DMS 273 treated with DMSO at 0.1 percent for 48 hours (cell line): ENCODE measurements around the gene PDSS1.

ENCODE experiments used
- DNase-seq: peaks from one replicate; lab custom pipeline; 2025; lab: John Stamatoyannopoulos, UW

The PDSS1 gene

GRCh38 chr10:26699631-26700030 is 2.1 kb downstream of the PDSS1 start:
- DNase-seq, result no peak

DNA sequence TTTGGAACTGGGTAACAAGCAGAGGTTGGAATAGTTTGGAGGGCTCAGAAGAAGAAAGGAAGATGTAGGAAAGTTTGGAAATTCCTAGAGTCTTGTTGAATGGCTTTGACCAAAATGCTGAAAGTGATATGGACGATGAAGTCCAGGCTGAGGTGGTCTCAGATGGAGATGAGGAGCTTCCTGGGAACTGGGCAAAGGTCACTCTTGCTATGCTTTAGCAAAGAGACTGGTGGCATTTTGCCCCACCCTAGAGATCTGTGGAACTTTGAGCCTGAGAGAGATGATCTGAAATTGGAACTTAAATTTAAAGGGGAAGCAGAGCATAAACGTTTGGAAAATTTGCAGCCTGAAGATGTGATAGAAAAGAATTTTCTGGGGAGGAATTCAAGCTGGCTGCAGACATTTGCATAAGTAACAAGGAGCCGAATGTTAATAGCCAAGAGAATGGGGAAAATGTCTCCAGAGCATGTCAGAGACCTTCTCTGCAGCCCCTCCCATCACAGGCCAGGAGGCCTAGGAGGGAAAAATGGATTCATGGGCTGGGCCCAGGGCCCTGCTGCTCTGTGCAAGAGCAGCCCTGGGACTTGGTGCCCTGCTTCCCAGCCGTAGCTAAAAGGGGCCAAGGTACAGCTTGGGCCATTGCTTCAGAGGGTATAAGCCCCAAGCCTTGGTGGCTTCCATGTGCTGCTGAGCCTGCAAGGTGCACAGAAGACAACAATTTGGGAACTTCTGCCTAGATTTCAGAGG is 3.6 kb downstream of the PDSS1 start:
- no peak for DNase-seq

DNA sequence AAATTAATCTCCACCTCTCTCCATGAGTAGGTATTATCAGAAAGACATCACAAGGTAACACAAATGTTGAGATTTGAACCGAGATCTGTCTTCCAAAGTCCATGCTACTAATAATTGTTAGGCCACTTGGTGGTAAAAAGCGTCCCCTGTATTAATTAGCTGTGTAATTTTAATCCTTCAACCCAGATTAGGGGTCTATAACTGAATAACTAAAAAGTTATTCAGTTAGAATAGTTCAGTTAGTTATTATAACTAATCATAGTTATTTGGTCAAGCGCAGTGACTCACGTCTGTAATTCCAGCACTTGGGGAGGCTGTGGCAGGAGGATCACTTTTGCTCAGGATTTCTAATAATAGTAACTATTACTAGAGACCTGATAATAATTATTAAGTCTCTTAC is 5.6 kb downstream of the PDSS1 start:
- DNase-seq, result no peak

DNA sequence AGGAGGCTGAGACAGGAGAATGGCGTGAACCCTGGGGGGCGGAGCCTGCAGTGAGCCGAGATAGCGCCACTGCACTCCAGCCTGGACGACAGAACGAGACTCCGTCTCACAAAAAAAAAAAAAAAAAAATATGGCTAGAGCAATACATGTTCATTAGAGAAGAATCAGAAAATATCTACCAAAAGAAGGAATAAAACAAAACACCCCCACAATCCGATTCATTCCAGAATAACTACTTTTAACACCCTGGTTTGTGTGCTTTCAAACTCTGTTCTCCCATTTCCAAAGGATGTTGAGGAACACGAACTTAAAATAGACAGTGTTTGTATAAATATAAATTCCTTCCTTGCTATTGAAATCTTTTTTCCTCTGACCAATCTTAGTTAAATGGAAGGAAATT is 6.5 kb downstream of the PDSS1 start:
- DNase-seq, result no peak

- DNase-seq, result no peak
These were observed 8.7 kb downstream of the PDSS1 start for GRCh38 chr10:26706206-26706605.

DNA sequence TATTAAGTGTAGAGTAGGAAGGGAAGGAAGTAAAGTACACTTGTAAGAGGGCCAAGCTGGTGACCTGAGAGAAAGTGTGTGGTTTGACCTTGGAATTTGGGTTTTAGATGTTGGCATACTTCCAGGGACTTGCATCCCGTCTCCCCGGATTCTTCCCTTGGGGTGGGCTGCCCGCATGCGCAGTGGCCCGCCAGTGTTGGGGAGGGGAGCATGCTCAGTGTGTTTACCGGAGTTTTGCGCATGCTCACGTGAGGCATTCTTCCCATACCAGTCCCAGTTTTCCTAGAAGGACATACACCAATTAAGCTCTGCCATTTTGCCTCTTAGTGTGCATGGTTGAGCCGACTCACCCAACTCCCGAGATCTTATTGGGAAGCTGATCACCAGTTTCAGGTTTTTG is 9.4 kb downstream of the PDSS1 start:
- DNase-seq, result no peak

DNA sequence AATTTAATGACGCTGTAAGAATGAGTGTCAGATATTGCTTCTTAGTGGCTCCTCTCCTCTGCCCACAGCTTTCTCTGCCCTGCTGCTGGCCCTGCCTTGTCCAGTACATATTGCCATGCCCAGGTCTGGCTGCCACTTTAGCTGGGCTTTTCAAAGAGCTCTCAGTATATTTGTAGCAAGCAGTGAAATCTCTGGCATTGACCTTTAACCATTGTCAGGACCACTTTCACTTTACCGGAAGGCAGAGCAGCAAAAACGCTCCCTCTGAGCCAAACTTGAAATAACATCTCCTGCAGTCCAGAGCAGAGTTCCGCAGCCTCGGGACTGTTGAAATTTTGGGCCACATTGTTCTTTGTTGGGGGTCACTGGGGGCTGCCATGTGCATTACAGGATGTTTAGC is 13.8 kb downstream of the PDSS1 start:
- DNase-seq, result no peak

- DNase-seq, result no peak
These were observed 17.1 kb downstream of the PDSS1 start for GRCh38 chr10:26714415-26715136.

- no peak for DNase-seq
These were observed 17.6 kb downstream of the PDSS1 start for GRCh38 chr10:26715137-26715487.

DNA sequence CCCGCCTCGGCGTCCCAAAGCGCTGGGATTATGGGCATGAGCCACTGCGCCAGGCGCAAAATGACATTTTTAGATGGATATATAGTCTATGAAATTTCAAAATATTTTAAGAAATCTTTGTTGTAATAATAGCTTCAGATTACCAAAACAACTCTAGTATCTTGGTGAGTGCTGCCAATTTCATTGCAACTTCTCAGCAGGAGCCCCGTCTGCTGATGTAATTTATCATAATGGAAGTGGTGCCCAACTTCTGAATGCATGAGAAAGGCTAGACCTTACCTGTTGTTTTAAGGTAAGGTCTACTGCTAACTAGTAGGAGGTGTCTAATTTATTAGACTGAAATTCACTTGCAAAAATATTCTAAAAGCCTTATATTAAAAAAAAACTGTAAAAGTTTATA is 20.0 kb downstream of the PDSS1 start:
- no peak for DNase-seq

GRCh38 chr10:26721561-26721960 is 24.1 kb downstream of the PDSS1 start:
- DNase-seq, result no peak

GRCh38 chr10:26723016-26723415 is 25.5 kb downstream of the PDSS1 start:
- DNase-seq, result no peak

- DNase-seq, result no peak
These were observed 28.6 kb downstream of the PDSS1 start for GRCh38 chr10:26725837-26726727.

DNA sequence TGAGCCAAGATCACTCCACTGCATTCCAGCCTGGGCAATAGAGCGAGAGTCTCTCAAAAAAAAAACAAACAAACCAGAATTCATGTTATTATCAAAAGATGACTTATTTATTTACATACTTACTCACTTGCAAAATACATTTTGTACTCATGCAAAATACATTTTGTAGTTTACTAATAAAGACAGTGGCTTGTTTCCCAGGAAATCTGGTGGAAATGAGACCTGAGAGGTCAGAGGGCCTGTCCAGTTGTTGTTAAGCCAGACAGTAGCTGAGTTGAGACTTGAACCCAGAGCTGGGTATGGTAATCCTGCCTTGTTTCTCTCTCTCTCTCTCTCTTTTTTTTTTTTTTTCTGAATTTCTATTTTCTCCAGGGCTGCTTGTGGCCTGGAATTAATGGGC is 29.5 kb downstream of the PDSS1 start:
- DNase-seq, result no peak

DNA sequence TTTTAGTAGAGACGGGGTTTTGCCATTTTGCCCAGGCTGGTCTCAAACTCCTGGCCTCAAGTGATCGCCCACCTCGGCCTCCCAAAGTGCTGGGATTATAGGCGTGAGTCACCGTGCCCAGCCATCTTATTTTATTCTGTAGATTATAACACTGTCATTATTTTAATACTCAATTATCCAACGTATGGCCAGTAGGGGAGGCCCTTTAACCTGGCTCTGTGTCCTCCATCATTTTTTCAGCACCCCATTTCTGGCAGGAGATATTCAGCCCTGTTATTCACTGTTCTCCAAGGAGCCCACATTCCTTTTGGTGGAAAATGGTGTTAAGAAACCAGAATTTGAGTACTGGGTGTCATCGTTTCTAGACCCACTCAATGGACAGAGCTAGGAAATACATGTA is 31.5 kb downstream of the PDSS1 start:
- DNase-seq, result no peak

DNA sequence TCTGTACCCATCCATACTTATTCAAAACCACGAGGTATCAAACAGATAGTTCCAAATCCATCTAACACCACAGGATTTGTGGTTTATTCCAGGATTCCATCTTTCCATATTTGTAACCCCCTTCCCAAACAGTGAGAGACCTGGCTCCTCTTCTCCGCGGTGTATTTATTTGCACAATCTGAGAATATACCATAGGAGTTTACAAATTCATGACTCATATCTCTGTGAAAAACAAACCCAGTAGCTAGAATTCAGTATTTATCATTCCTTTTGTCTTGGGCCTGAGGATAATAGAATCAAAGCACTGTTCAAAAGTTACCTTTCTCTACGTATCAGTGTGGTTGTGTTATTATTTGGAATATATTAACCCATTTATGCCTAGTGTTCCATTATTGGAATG is 31.9 kb downstream of the PDSS1 start:
- no peak for DNase-seq

DNA sequence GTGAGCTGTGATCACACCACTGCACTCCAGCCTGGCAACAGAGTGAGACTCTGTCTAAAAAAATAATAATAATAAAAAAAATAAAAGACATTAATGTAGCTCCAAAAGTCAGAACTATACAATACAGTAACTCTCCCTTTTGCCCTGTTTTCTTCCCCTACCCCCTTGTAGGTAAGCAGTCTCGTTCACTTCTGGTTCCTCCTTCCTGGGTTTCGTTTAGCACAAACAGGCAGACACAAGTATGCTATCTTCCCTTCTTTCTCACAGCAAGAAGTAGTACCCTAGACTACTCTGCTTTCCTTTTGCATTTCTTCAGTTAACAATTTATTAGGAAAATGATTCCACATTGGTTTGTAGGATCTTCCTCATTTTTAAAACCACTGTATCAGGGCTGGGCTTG is 33.1 kb downstream of the PDSS1 start:
- DNase-seq, result no peak

GRCh38 chr10:26733750-26734568 is 36.5 kb downstream of the PDSS1 start:
- DNase-seq, result no peak

DNA sequence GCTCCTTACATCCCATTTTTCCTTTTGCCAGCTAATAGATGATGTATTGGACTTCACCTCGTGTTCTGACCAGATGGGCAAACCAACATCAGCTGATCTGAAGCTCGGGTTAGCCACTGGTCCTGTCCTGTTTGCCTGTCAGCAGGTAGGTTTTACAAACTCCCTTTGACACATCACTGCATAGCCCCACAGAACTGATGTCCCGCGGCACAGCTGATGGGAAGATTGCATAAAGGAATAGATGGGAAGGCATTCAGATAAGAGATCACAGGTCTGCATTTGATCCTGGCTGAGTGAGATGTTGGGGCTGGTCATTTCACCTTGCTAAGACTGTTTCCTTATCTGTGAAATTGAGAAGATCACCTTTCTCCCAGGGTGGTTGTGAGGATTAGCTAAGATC is 37.9 kb downstream of the PDSS1 start:
- DNase-seq, result no peak

GRCh38 chr10:26737730-26738129 is 40.2 kb downstream of the PDSS1 start:
- no peak for DNase-seq

GRCh38 chr10:26738301-26738911 is 40.9 kb downstream of the PDSS1 start:
- DNase-seq, result no peak
